Superior temporal gyrus (tissue), 1 donor: ENCODE measurements around the gene RPS6KA1.
"Not testable (repeated sequence)": the region's sequence is repeated elsewhere in the genome, so short reads cannot be mapped to it uniquely, and the experiment has no call there.

Experiments
- DNase-seq: peaks from one replicate; pipeline ENCODE4 v3.0.0-alpha.2; 2016; ENCODE audit errors: extremely low spot score

Gene RPS6KA1

GRCh38 chr1:26554781-26555180 lies 25.2 kb downstream of the RPS6KA1 start:
- no peak for DNase-seq

DNA sequence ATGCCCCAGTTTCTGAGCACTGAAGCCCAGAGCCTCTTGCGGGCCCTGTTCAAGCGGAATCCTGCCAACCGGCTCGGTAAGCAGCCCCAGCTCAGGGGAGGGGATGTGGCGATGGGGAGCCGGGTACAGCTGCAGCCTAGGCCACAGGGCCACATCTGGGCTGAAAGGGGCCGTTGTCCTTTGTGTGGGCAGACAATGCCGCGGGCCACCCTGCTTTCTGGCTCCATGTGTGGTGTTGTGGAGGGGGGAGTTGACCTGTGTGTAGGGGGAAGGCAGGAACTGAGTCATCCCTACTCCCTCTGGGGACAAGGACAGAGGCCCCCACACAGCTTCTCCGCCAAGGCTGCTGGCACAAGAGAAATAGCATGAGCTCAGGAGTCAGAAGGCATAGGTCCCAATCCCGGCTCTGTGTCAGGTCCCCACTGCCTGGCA lies 26.0 kb downstream of the RPS6KA1 start:
- DNase-seq: peak; percentile 94

DNA sequence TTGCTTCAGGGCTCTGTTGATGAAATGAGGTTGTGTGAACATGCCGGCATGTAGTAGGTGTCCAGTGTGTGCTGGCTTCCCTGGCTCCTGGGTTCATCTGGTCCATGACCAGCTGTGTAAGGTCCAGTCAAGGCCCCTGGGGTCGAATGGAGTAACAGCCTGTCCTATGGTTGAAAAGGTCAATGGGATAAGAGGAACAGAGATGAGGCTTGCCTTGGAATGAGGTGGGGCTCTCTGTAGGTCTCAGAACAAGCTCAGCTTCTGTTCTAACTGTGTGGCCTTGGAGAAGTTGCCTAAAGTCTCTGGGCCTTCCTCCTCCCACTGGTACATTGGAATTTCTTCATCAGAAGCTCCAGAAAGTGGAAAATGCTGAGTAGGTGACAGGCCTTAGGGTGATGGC lies 26.6 kb downstream of the RPS6KA1 start:
- no peak for DNase-seq

GRCh38 chr1:26557008-26557407 lies 27.4 kb downstream of the RPS6KA1 start:
- DNase-seq: no peak

DNA sequence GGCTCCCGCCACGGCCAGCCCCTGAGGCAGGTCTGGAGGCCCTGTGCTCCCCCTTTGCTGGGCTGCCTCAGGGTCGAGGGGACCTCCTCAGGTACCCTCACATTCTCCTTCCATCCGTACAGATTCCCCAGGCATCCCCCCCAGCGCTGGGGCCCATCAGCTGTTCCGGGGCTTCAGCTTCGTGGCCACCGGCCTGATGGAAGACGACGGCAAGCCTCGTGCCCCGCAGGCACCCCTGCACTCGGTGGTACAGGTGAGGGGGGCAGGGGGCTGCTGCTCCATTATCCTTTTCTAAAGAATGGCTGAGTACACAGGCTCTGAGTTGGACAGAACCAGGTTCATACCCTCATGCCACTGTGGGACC lies 29.1 kb downstream of the RPS6KA1 start:
- DNase-seq: no peak

DNA sequence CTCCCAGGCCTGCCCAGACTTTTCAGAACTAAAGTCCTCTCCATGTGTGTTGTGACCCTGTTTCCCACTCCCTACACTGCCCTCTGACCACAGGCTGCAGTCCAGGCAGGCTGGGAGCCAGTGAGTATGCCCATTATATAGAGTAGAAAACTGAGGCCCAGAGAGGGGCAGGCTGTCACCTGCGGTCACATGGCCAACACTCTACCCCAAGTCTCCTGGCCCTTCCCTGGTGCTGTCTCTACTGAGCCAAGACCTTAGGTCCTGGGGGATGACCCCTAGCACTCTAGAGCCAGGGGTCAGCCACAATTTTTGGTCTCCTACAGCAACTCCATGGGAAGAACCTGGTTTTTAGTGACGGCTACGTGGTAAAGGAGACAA lies 30.8 kb downstream of the RPS6KA1 start:
- DNase-seq: no peak

GRCh38 chr1:26570287-26570686 lies 40.7 kb downstream of the RPS6KA1 start:
- no peak for DNase-seq

- DNase-seq: no peak
These were observed 41.8 kb downstream of the RPS6KA1 start for GRCh38 chr1:26571381-26571780.

- DNase-seq: no peak
These were observed 44.5 kb downstream of the RPS6KA1 start for GRCh38 chr1:26574018-26574417.

- DNase-seq: peak; percentile 46
These were observed 45.2 kb downstream of the RPS6KA1 start for GRCh38 chr1:26574719-26575251.

DNA sequence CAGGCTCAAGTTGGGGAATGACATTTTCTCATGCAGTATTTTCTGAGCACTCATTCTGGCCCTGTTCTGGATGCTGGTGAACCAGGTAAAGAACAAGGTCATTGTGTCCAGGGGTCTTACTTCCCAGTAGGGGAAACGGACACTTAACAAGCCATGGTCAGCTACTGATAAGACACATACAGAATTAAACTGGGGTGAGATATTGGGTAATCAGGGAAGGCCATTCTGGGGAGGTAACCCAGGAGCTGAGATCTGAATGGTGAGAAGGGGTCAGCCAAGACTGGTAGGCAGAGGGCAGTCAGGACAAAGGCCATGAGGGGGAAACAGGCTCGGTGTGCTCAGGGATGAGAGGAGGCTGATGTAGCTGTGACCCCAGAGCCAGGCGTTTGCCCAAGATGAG lies 45.8 kb downstream of the RPS6KA1 start:
- no peak for DNase-seq

- no peak for DNase-seq
These were observed 48.6 kb downstream of the RPS6KA1 start for GRCh38 chr1:26578167-26578566.

GRCh38 chr1:26579681-26580111 lies 50.1 kb downstream of the RPS6KA1 start:
- no peak for DNase-seq

GRCh38 chr1:26580116-26580515 lies 50.6 kb downstream of the RPS6KA1 start:
- no peak for DNase-seq

GRCh38 chr1:26581287-26581651 lies 51.7 kb downstream of the RPS6KA1 start:
- DNase-seq: no peak

- no peak for DNase-seq
These were observed 52.7 kb downstream of the RPS6KA1 start for GRCh38 chr1:26582053-26582835.

DNA sequence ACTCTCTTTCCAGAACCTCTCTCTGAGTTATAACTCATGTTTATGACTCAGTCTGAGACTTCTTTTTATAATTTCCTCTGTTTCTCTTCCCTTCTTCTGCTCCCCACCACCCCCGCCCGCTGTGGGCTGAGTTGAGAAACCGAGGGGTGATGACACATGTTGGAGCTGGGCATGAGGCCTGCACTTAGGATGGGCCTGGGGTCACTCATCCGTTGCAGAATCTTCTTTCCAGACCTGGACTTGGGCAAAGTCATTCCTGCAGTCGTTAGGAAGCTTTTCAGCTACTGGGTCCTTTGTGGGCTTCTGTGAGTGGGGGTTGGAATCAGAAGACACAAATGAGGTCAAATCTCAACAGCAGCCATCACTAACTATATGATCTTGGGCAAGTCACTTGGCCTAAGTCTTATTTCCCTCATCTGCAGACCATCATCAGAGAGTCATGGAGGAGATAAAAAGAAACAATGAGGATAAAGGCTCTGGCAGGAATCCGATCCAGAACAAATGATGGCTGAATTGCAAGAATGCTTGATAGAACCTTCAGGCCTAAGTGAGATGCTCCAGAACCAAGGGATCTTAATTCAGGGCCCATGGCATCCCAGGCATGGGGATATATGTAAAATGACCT lies 53.4 kb downstream of the RPS6KA1 start:
- DNase-seq: no peak

DNA sequence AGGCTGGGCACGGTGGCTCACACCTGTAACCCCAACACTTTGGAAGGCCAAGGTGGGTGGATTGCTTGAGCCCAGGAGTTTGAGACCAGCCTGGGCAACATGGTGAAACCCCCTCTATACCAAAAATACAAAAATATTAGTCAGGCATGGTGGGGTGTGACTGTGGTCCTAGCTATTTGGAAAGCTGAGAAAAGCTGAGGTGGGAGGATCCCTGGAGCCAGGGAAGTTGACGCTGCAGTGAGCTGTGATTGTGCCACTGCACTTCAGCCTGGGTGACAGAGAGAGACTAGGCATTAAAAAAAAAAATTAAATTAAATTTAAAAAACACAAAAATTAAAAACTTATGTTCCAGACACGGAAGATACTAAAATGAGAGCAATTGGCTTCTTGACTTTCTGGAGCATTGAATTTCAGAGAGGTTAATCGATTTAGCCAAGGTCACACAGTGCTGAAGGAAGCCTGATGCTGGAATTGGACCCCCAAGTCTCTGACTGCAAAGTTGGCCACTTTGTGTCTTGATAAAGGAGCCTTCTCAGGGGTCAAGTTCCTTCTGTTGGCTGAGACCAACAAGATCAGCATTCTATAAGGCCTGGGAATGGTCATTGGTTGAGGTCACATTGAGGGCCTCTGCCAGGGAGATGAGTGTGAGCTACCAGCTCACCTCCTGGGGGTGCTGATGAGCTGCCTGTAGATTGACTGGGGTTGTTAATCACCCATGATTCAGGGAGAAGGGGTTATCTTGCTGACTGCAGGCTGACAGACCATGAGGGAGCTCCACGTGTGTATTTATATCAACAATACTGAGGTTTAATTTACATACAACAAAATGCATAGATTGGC lies 54.3 kb downstream of the RPS6KA1 start:
- DNase-seq: no peak

- not testable (repeated sequence) for DNase-seq
These were observed 55.0 kb downstream of the RPS6KA1 start for GRCh38 chr1:26584588-26584987.

DNA sequence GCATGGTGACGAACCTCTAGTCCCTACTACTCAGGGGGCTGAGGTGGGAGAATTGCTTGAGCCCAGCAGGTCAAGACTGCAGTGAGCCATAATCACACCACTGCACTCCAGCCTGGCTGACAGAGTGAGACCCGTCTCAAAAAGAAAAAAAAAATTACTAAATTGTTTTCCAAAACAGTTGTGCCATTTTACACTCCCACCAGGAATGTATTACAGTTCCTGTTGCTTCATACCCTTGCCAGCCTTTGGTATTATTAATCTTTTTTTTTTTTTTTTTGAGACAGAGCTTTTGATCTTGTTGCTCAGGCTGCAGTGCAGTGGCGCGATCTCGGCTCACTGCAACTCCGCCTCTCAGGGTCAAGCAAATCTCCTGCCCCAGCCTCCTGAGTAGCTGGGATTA lies 55.9 kb downstream of the RPS6KA1 start:
- DNase-seq: no peak

DNA sequence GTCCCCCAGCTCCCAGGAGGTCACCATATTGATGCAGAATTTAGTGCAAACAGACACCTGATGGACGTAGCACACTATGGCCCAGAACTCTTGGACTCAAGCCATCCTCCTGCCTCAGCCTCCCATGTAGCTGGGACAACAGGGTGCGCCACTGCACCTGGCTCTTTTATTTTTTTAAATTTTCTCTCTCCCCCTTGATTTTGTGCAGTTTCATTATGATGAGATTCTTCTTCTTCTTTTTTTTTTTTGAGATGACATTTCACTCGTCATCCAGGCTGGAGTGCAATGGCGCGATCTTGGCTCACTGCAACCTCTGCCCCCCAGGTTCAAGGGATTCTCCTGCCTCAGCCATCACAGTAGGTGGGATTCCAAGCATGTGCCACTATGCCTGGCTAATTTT lies 63.8 kb downstream of the RPS6KA1 start:
- no peak for DNase-seq

DNA sequence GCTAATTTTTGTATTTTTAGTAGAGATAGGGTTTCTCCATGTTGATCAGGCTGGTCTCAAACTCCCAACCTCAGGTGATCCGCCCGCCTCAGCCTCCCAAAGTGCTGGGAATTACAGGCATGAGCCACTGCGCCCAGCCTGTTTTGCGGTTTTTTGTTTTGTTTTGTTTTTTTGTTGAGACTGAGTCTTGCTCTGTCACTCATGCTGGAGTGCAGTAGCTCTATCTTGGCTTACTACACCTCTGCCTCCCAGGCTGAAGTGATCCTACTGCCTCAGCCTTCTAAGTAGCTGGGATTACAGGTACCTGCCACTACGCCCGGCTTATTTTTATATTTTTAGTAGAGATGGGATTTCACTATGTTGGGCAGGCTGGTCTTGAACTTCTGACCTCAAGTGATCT lies 65.0 kb downstream of the RPS6KA1 start:
- not testable (repeated sequence) for DNase-seq
